ENCODE results near the gene STAT3.

The STAT3 gene

DNA sequence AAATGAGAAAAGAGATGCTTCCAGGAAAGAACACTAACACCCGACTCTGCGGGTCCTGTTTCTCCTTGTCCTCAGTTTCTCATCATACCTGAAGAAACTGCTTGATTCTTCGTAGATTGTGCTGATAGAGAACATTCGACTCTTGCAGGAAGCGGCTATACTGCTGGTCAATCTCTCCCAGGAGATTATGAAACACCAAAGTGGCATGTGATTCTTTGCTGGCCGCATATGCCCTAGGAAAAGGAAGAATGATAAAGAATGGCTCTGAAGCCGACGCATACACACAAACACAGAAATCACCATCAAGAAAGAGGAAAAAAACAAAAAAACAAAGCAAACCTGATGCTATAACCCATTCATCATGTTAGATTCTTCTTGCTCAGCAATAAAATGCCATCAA lies 41.8 kb downstream of the STAT3 start:
- ChIA-PET CTCF (interaction anchor here (0.7 to 1.3 kb wide), 2 partner anchors 11 to 24 kb away, joined by 4 to 6 read pairs; no protein-coding TSS in a partner anchor), POLR2A (no interaction called here)
- H3K4me3 ChIP-seq (ENCODE audit: low read depth, low read length), result no peak overlapping the region
- TF ChIP-seq, protein P1, sequence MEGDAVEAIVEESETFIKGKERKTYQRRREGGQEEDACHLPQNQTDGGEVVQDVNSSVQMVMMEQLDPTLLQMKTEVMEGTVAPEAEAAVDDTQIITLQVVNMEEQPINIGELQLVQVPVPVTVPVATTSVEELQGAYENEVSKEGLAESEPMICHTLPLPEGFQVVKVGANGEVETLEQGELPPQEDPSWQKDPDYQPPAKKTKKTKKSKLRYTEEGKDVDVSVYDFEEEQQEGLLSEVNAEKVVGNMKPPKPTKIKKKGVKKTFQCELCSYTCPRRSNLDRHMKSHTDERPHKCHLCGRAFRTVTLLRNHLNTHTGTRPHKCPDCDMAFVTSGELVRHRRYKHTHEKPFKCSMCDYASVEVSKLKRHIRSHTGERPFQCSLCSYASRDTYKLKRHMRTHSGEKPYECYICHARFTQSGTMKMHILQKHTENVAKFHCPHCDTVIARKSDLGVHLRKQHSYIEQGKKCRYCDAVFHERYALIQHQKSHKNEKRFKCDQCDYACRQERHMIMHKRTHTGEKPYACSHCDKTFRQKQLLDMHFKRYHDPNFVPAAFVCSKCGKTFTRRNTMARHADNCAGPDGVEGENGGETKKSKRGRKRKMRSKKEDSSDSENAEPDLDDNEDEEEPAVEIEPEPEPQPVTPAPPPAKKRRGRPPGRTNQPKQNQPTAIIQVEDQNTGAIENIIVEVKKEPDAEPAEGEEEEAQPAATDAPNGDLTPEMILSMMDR (IDR thresholded peaks at IDR 0.05; ENCODE audit: insufficient read depth, low read length, missing control alignments), result no peak
- DNase-seq (ENCODE audit: low read depth, low spot score), result no peak

DNA sequence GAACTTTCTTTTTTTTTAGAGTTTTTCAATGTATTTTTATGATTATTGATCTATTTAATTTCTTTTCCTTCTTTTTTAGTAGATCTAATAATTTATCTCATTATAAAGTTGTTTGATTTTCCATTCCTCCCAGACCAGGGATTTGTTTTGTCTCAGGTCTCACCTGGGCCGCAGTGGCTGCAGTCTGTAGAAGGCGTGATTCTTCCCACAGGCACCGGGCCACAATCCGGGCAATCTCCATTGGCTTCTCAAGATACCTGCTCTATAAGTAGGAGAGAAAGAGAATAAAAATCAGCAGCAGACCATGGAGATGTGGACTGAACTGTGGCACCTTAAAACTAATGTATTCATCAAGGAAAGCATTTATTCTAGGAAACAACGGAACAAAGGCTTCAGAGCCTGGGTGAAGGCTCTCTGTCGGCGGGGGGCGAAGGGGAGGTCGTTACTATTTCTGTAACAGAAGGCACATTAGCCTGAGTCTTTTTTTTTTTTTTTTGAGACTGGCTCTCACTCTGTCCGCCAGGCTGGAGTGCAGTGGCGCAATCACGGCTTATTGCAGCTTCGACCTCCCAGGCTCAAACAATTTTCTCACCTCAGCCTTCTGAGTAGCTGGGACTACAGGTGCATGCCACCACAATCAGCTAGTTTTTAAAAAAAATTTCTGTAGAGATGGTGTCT lies 42.7 kb downstream of the STAT3 start:
- DNase-seq (ENCODE audit: low read depth, low spot score), result no peak
- POLR2A ChIA-PET, result no interaction called here
- CTCF ChIA-PET, result interaction anchor here (1.2 to 1.3 kb wide), 2 partner anchors 10 to 23 kb away, joined by 5 to 6 read pairs; no protein-coding TSS in a partner anchor
- TF ChIP-seq, protein P1 (IDR thresholded peaks at IDR 0.05; ENCODE audit: insufficient read depth, low read length, missing control alignments), result no peak
- H3K4me3 ChIP-seq (ENCODE audit: low read depth, low read length), result no peak overlapping the region

DNA sequence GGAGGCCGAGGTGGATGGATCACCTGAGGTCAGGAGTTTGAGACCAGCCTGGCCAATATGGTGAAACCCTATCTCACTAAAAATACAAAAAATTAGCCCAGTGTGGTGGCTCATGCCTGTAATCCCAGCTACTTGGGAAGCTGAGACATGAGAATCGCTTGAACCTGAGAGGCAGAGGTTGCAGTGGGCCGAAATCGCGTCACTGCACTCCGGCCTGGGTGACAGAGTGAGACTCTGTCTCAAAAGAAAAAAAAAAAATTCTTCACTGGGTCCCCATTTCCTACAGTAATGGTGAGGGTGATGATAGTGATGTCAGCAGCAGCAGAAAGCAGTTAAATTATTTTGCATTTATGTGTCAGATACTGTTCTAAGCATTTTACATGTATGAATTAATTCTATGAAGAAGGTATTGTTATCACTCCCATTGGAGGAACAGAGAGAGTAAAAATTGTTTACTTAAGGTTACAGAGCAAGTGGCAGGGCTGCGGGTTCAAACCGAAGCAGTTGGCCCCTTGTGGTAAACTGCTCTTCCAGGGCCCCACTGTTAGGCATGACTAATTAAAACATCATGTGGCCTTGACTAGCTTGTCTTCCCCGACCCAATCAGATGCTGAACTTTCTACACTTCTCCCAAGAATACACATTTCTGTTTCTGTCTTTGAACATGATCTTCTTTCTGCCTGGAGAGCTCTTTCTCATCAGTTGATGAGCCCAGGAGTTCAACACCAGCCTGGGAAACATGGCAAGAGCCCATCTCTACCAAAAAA lies 45.8 kb downstream of the STAT3 start:
- H3K4me3 ChIP-seq (ENCODE audit: low read depth, low read length), result no peak overlapping the region
- no peak for DNase-seq (ENCODE audit: low read depth, low spot score)
- ChIA-PET POLR2A (interaction anchor here (0.6 to 1.2 kb wide), 2 partner anchors 56 to 80 kb away, joined by 4 read pairs; no protein-coding TSS in a partner anchor), CTCF (interaction anchor here (1.0 kb wide), 1 partner anchor 31 kb away, joined by 3 read pairs; no protein-coding TSS in a partner anchor)
- TF ChIP-seq, protein P1 (IDR thresholded peaks at IDR 0.05; ENCODE audit: insufficient read depth, low read length, missing control alignments), result no peak

DNA sequence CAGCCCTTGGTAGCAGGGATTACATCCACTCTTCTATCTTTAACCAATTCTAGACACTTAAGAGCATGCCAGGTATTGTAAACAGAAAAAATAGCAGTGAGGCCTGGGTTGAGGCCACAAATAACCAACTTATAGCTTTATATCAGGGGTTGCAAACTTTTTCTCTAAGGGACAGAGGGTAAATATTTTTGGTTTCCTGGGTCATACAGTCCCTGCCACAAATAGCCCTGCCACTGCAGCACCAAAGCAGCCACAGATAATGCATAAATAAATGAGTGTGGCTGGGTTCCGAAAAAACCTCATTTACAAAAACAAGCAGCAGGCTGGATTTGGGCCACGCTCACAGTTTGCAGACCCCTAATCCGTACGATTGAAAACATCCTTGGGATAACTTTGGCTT lies 46.7 kb downstream of the STAT3 start:
- no peak overlapping the region for H3K4me3 ChIP-seq (ENCODE audit: low read depth, low read length)
- TF ChIP-seq, protein P1 (IDR thresholded peaks at IDR 0.05; ENCODE audit: insufficient read depth, low read length, missing control alignments), result no peak
- ChIA-PET CTCF (interaction anchor here (1.0 to 1.3 kb wide), 2 partner anchors 10 to 29 kb away, joined by 3 read pairs; no protein-coding TSS in a partner anchor), POLR2A (interaction anchor here (1.2 kb wide), 1 partner anchor 81 kb away, joined by 4 read pairs; no protein-coding TSS in a partner anchor)
- DNase-seq (ENCODE audit: low read depth, low spot score), result no peak

DNA sequence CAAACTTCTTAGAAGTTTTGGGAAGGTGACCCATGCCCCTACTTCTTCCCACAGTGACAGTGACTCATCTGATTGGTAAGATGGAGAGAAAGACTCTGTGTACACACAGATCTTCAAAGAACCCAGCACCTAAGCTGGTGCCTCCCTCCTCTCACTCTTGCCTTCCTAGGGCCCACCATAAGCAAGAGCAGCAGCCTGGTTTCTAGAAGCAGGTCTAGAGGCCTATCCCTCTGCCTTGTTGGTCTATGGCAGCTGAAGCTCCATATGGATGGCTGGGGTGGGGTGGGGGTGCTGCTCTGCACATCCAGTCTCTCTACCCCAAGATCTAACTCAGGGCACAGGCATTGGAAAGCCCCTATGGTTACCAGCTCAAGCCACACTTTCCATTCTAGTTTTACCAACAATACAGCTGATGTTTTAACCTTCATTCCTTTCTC lies 47.5 kb downstream of the STAT3 start:
- DNase-seq (ENCODE audit: low read depth, low spot score), result no peak
- TF ChIP-seq, protein P1 (IDR thresholded peaks at IDR 0.05; ENCODE audit: insufficient read depth, low read length, missing control alignments), result no peak
- no peak overlapping the region for H3K4me3 ChIP-seq (ENCODE audit: low read depth, low read length)
- ChIA-PET POLR2A (no interaction called here), CTCF (interaction anchor here (1.0 to 2.0 kb wide), 4 partner anchors 9 to 28 kb away, joined by 3 to 7 read pairs (median 4); no protein-coding TSS in a partner anchor)

DNA sequence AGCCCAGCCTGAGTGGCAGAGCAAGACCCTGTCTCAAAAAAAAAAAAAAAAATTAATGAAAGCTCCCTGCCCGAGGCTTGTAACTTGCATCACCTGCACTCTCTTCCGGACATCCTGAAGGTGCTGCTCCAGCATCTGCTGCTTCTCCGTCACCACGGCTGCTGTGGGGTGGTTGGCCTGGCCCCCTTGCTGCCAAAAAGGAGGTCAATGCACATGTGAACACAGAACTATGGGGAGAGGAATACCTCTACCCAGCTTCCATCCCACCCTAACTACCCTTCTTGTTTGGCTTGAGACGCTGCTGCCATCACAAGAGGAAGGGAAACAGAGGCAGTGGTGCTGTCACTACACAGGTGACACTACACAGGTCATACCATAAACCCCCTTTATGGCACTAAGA lies 49.0 kb downstream of the STAT3 start:
- ChIA-PET POLR2A (no interaction called here), CTCF (interaction anchor here (0.9 to 2.0 kb wide), 6 partner anchors 8 to 26 kb away, joined by 3 to 7 read pairs (median 4); no protein-coding TSS in a partner anchor)
- DNase-seq (ENCODE audit: low read depth, low spot score), result no peak
- H3K4me3 ChIP-seq (ENCODE audit: low read depth, low read length), result no peak overlapping the region
- TF ChIP-seq, protein P1 (IDR thresholded peaks at IDR 0.05; ENCODE audit: insufficient read depth, low read length, missing control alignments), result no peak
